SK-N-SH treated with all-trans-retinoic acid at 6 μM for 48 hours (cell line): ENCODE measurements around the gene CADM2.

Experiments
- ATAC-seq: fragments of 200-7000 bp; cut with Tn5 transposase; 3 replicates; pipeline ENCODE4 v1.9.1; 2020; ENCODE audit warnings: mild to moderate bottlenecking, moderate library complexity
- ARNTL ChIP-seq: fragments of 450-650 bp; formaldehyde crosslinking; IDR thresholded peaks from 2 replicates; pipeline ENCODE4 v1.5.0; 2020; ENCODE audit warnings: low read depth, mild to moderate bottlenecking, moderate library complexity, borderline replicate concordance
- BACH2 ChIP-seq: fragments of 250-450 bp; sonication (Bioruptor Pico); IDR thresholded peaks from 2 replicates; pipeline ENCODE4 v1.9.0; 2021; ENCODE audit warnings: mild to moderate bottlenecking, borderline replicate concordance
- CSDC2 ChIP-seq: fragments of 250-450 bp; sonication (Bioruptor Pico); IDR thresholded peaks from 2 replicates; pipeline ENCODE4 v1.5.0; 2020; ENCODE audit warnings: mild to moderate bottlenecking, moderate library complexity
- CSRNP3 ChIP-seq: fragments of 250-450 bp; sonication (Bioruptor Pico); IDR thresholded peaks from 2 replicates; pipeline ENCODE4 v1.5.1; 2021; ENCODE audit warnings: mild to moderate bottlenecking, moderate library complexity
- ESRRG ChIP-seq: fragments of 250-450 bp; sonication (Bioruptor Pico); IDR thresholded peaks from 2 replicates; pipeline ENCODE4 v1.6.1; 2021; ENCODE audit warnings: mild to moderate bottlenecking
- GLIS3 ChIP-seq: fragments of 250-450 bp; sonication (Bioruptor Pico); IDR thresholded peaks from 2 replicates; pipeline ENCODE4 v1.5.0; 2020; ENCODE audit warnings: mild to moderate bottlenecking, moderate library complexity
- ISL1 ChIP-seq: fragments of 250-450 bp; sonication (Bioruptor Pico); IDR thresholded peaks from 2 replicates; pipeline ENCODE4 v2.1.2; 2022; ENCODE audit warnings: mild to moderate bottlenecking, moderate library complexity
- OSR1 ChIP-seq: fragments of 250-450 bp; sonication (Bioruptor Pico); IDR thresholded peaks from 2 replicates; pipeline ENCODE4 v1.8.0; 2022; ENCODE audit warnings: moderate library complexity, mild to moderate bottlenecking, inconsistent platforms
- PATZ1 ChIP-seq: fragments of 250-450 bp; sonication (Bioruptor Pico); IDR thresholded peaks from 2 replicates; pipeline ENCODE4 v1.8.0; 2020; ENCODE audit warnings: mild to moderate bottlenecking, moderate library complexity, borderline replicate concordance
- PPARA ChIP-seq: fragments of 250-450 bp; sonication (Bioruptor Pico); IDR thresholded peaks from 2 replicates; pipeline ENCODE4 v1.5.0; 2020; ENCODE audit warnings: mild to moderate bottlenecking, borderline replicate concordance
- RARB ChIP-seq: fragments of 250-450 bp; sonication (Bioruptor Pico); IDR thresholded peaks from 2 replicates; pipeline ENCODE4 v1.8.0; 2021; ENCODE audit warnings: mild to moderate bottlenecking, moderate library complexity
- SNAI2 ChIP-seq: fragments of 250-450 bp; sonication (Bioruptor Pico); IDR thresholded peaks from 2 replicates; pipeline ENCODE4 v1.5.0; 2020; ENCODE audit warnings: mild to moderate bottlenecking, moderate library complexity
- TCF4 ChIP-seq: fragments of 250-450 bp; sonication (Bioruptor Pico); IDR thresholded peaks from 2 replicates; pipeline ENCODE4 v1.8.0; 2021; ENCODE audit warnings: mild to moderate bottlenecking, moderate library complexity, borderline replicate concordance
- TOX ChIP-seq: fragments of 250-450 bp; sonication (Bioruptor Pico); IDR thresholded peaks from 2 replicates; pipeline ENCODE4 v1.8.0; 2021; ENCODE audit warnings: mild to moderate bottlenecking, moderate library complexity, borderline replicate concordance
- ZC3H10 ChIP-seq: fragments of 250-450 bp; sonication (Bioruptor Pico); IDR thresholded peaks from 2 replicates; pipeline ENCODE4 v1.5.1; 2021; ENCODE audit warnings: mild to moderate bottlenecking, moderate library complexity
- ZFP3 ChIP-seq: fragments of 250-450 bp; sonication (Bioruptor Pico); IDR thresholded peaks from 2 replicates; pipeline ENCODE4 v1.5.0; 2020; ENCODE audit warnings: mild to moderate bottlenecking, moderate library complexity
- ZFP30 ChIP-seq: fragments of 450-650 bp; formaldehyde crosslinking; IDR thresholded peaks from 2 replicates; pipeline ENCODE4 v1.5.0; 2022; ENCODE audit warnings: mild to moderate bottlenecking, moderate library complexity
- ZNF565 ChIP-seq: fragments of 450-650 bp; formaldehyde crosslinking; conservative IDR thresholded peaks from 2 replicates; pipeline ENCODE4 v1.5.0; 2020; ENCODE audit warnings: low read depth, mild to moderate bottlenecking, moderate library complexity
- ZNF70 ChIP-seq: fragments of 450-650 bp; formaldehyde crosslinking; IDR thresholded peaks from 2 replicates; pipeline ENCODE4 v1.5.0; 2020; ENCODE audit warnings: mild to moderate bottlenecking, moderate library complexity
- ZNF8 ChIP-seq: fragments of 450-650 bp; formaldehyde crosslinking; IDR thresholded peaks from 2 replicates; pipeline ENCODE4 v1.5.0; 2020; ENCODE audit warnings: mild to moderate bottlenecking, moderate library complexity
- TF ChIP-seq, protein P1 (sequence below): fragments of 250-450 bp; sonication (Bioruptor Pico); IDR thresholded peaks from 2 replicates; pipeline ENCODE4 v1.5.1; 2020; ENCODE audit warnings: low read depth, mild to moderate bottlenecking, moderate library complexity
- TF ChIP-seq, protein P2 (sequence below): fragments of 250-450 bp; sonication (Bioruptor Pico); IDR thresholded peaks from 2 replicates; pipeline ENCODE4 v1.5.0; 2020; ENCODE audit warnings: mild to moderate bottlenecking, moderate library complexity

The CADM2 gene

GRCh38 chr3:85100316-85100715 is 141.5 kb downstream of the CADM2 start:
- no peak for ATAC-seq
- TF ChIP-seq ESRRG (CRISPR knock-in tag) (no peak), PPARA (CRISPR knock-in tag) (no peak), SNAI2 (CRISPR knock-in tag) (no peak), OSR1 (no peak), ZNF565 (CRISPR knock-in tag) (no peak), CSDC2 (CRISPR knock-in tag) (no peak), TCF4 (CRISPR knock-in tag) (no peak)

- no peak for ATAC-seq
- TF ChIP-seq, protein P1, sequence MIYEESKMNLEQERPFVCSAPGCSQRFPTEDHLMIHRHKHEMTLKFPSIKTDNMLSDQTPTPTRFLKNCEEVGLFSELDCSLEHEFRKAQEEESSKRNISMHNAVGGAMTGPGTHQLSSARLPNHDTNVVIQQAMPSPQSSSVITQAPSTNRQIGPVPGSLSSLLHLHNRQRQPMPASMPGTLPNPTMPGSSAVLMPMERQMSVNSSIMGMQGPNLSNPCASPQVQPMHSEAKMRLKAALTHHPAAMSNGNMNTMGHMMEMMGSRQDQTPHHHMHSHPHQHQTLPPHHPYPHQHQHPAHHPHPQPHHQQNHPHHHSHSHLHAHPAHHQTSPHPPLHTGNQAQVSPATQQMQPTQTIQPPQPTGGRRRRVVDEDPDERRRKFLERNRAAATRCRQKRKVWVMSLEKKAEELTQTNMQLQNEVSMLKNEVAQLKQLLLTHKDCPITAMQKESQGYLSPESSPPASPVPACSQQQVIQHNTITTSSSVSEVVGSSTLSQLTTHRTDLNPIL, result no peak
- no peak for TF ChIP-seq ARNTL (CRISPR knock-in tag)
- TF ChIP-seq RARB (CRISPR knock-in tag), result no peak
- no peak for TF ChIP-seq ZFP3
- TF ChIP-seq ZNF70 (CRISPR knock-in tag), result no peak
- no peak for TF ChIP-seq CSDC2 (CRISPR knock-in tag)
- no peak for TF ChIP-seq ZC3H10
- no peak for TF ChIP-seq PPARA (CRISPR knock-in tag)
- TF ChIP-seq ZFP30 (CRISPR knock-in tag), result no peak
Observed at GRCh38 chr3:85102781-85103180, 144.0 kb downstream of the CADM2 start.

DNA sequence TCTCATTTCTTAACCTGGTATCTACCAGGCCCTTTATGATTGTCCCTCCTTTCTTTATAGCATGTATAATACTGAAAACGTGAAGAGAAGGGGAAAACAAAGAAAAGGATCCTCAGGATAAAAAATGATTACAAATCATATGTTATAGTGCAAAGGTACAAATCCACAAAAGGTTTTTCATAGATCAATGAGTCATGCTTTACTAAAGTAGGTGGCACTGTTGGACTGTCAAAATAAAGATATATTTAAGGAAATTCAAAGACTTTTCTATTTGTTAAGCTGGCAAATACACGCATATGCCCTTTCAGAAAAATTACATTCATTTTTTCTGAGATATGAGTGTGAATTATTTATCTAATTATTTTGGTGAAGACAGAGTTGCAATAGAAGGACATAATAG is 151.6 kb downstream of the CADM2 start:
- TF ChIP-seq ZNF565 (CRISPR knock-in tag) (no peak), TOX (CRISPR knock-in tag) (no peak), OSR1 (no peak), PATZ1 (CRISPR knock-in tag) (no peak), PPARA (CRISPR knock-in tag) (no peak), ZNF70 (CRISPR knock-in tag) (no peak), ZFP3 (no peak), BACH2 (no peak), ISL1 (CRISPR knock-in tag) (no peak), ARNTL (CRISPR knock-in tag) (no peak), RARB (CRISPR knock-in tag) (no peak), GLIS3 (CRISPR knock-in tag) (no peak), CSRNP3 (CRISPR knock-in tag) (no peak), CSDC2 (CRISPR knock-in tag) (no peak), ZNF8 (CRISPR knock-in tag) (no peak), ESRRG (CRISPR knock-in tag) (no peak), ZC3H10 (no peak)
- TF ChIP-seq, protein P2, sequence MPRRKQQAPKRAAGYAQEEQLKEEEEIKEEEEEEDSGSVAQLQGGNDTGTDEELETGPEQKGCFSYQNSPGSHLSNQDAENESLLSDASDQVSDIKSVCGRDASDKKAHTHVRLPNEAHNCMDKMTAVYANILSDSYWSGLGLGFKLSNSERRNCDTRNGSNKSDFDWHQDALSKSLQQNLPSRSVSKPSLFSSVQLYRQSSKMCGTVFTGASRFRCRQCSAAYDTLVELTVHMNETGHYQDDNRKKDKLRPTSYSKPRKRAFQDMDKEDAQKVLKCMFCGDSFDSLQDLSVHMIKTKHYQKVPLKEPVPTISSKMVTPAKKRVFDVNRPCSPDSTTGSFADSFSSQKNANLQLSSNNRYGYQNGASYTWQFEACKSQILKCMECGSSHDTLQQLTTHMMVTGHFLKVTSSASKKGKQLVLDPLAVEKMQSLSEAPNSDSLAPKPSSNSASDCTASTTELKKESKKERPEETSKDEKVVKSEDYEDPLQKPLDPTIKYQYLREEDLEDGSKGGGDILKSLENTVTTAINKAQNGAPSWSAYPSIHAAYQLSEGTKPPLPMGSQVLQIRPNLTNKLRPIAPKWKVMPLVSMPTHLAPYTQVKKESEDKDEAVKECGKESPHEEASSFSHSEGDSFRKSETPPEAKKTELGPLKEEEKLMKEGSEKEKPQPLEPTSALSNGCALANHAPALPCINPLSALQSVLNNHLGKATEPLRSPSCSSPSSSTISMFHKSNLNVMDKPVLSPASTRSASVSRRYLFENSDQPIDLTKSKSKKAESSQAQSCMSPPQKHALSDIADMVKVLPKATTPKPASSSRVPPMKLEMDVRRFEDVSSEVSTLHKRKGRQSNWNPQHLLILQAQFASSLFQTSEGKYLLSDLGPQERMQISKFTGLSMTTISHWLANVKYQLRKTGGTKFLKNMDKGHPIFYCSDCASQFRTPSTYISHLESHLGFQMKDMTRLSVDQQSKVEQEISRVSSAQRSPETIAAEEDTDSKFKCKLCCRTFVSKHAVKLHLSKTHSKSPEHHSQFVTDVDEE (CRISPR knock-in tag), result no peak
- TF ChIP-seq, protein P1, result no peak
- TF ChIP-seq, all 23 proteins: peak for 0
- no peak for ATAC-seq
